Liver (tissue), 9 donors: ENCODE data around the gene MSX2. TPM values are rescaled to one million over a fixed set of nuclear protein-coding genes. Genes with fewer than 3 reads are reported as not detected.

ENCODE experiments used
- DNase-seq: peaks from one replicate; pipeline ENCODE4 v3.0.0-alpha.2; 2017; ENCODE audit warnings: low spot score
- H3K27ac ChIP-seq, 2 donors: one replicate each; pipeline ENCODE4 v1.7.0; 2013; ENCODE audit warnings: inconsistent platforms in 2 of 2, low read length in 2 of 2, control low read depth in 1 of 2, low read depth in 1 of 2, mild to moderate bottlenecking in 1 of 2
- H3K27me3 ChIP-seq, 4 donors: one replicate each; pipeline versions ENCODE4 v1.6.1 to v1.7.0; 2013; ENCODE audit warnings: low read length in 3 of 4, inconsistent platforms in 1 of 4, mild to moderate bottlenecking in 1 of 4, moderate library complexity in 1 of 4; ENCODE audit not compliant: control insufficient read depth in 4 of 4, insufficient read depth in 4 of 4
- H3K36me3 ChIP-seq, 4 donors: one replicate each; pipeline versions ENCODE4 v1.6.1 to v1.7.0; 2013; ENCODE audit warnings: low read length in 3 of 4, mild to moderate bottlenecking in 3 of 4, low read depth in 1 of 4, moderate library complexity in 1 of 4; ENCODE audit not compliant: control insufficient read depth in 4 of 4, insufficient read depth in 3 of 4
- H3K4me1 ChIP-seq, 4 donors: one replicate each; pipeline versions ENCODE4 v1.6.1 to v1.7.0; 2013; ENCODE audit warnings: low read length in 3 of 4, mild to moderate bottlenecking in 3 of 4, moderate library complexity in 1 of 4; ENCODE audit not compliant: control insufficient read depth in 4 of 4, insufficient read depth in 4 of 4
- H3K4me3 ChIP-seq, 3 donors: one replicate each; pipeline versions ENCODE4 v1.6.1 to v1.7.0; 2013; ENCODE audit warnings: low read length in 3 of 3, control low read depth in 1 of 3, low read depth in 1 of 3, mild to moderate bottlenecking in 1 of 3
- H3K9ac ChIP-seq, 2 donors: one replicate each; pipeline ENCODE4 v1.7.0; 2013; ENCODE audit warnings: low read length in 2 of 2, mild to moderate bottlenecking in 2 of 2, moderate library complexity in 2 of 2, control low read depth in 1 of 2, low read depth in 1 of 2
- H3K9me3 ChIP-seq, 4 donors: one replicate each; pipeline versions ENCODE4 v1.6.1 to v1.7.0; 2013; ENCODE audit warnings: low read length in 3 of 4; ENCODE audit not compliant: control insufficient read depth in 4 of 4
- EGR1 ChIP-seq, 2 donors: IDR thresholded peaks; 2 replicates each; pipeline ENCODE4 v1.6.1; 2016 to 2018; ENCODE audit warnings: antibody characterized with exemption in 2 of 2, low read depth in 2 of 2
- FOXA1 ChIP-seq: IDR thresholded peaks from 2 replicates; pipeline ENCODE4 v1.6.1; 2016; ENCODE audit warnings: antibody characterized with exemption
- FOXA2 ChIP-seq: IDR thresholded peaks from 2 replicates; pipeline ENCODE4 v1.6.1; 2016; ENCODE audit warnings: antibody characterized with exemption
- GABPA ChIP-seq, 2 donors: IDR thresholded peaks in 1 of 2; conservative IDR thresholded peaks in 1 of 2; 2 replicates each; pipeline ENCODE4 v1.6.1; 2016; ENCODE audit warnings: antibody characterized with exemption in 2 of 2, mild to moderate bottlenecking in 1 of 2, moderate library complexity in 1 of 2
- HNF4A ChIP-seq, 2 donors: conservative IDR thresholded peaks; 2 replicates each; pipeline ENCODE4 v1.6.1; 2016; ENCODE audit warnings: antibody characterized with exemption in 2 of 2, mild to moderate bottlenecking in 2 of 2
- HNF4G ChIP-seq: IDR thresholded peaks from 2 replicates; pipeline ENCODE4 v1.6.1; 2016; ENCODE audit warnings: antibody characterized with exemption
- JUND ChIP-seq, 2 donors: IDR thresholded peaks; 2 replicates each; pipeline ENCODE4 v1.6.1; 2016; ENCODE audit warnings: antibody characterized with exemption in 2 of 2
- NR2F2 ChIP-seq: IDR thresholded peaks from 2 replicates; pipeline ENCODE4 v1.6.1; 2016; ENCODE audit warnings: antibody characterized with exemption
- RAD21 ChIP-seq, 2 donors: IDR thresholded peaks; 2 replicates each; pipeline ENCODE4 v1.6.1; 2016; ENCODE audit warnings: antibody characterized with exemption in 2 of 2, mild to moderate bottlenecking in 2 of 2
- RXRA ChIP-seq, 2 donors: IDR thresholded peaks; 2 replicates each; pipeline ENCODE4 v1.6.1; 2017 to 2018; ENCODE audit warnings: antibody characterized with exemption in 2 of 2, mild to moderate bottlenecking in 1 of 2
- SP1 ChIP-seq: IDR thresholded peaks from 2 replicates; pipeline ENCODE4 v1.6.1; 2018; ENCODE audit warnings: antibody characterized with exemption, mild to moderate bottlenecking
- TAF1 ChIP-seq: conservative IDR thresholded peaks from 2 replicates; pipeline ENCODE4 v1.6.1; 2016; ENCODE audit warnings: antibody characterized with exemption, mild to moderate bottlenecking
- YY1 ChIP-seq: IDR thresholded peaks from 2 replicates; pipeline ENCODE4 v1.6.1; 2016; ENCODE audit warnings: antibody characterized with exemption, mild to moderate bottlenecking
- WGBS: extraction: QIAGEN DNeasy Blood & Tissue Kit; methylation state at CpG from one replicate; pipeline ENCODE4 v1.1.7; 2013; 5-methylcytosine and 5-hydroxymethylcytosine counted together
- polyA plus RNA-seq, 2 donors: library from polyadenylated mRNA; stranded (reverse) in 1 of 2; unstranded in 1 of 2; fragments of 200-250 nt in 1 of 2; fragments of >200 nt in 1 of 2; fragmentation: Nextera tagmentation in 1 of 2; extraction: Ambion mirVana in 1 of 2; gene quantifications; one replicate each; pipeline versions ENCODE4 v1.2.1 to v1.2.3, GENCODE V29; 2013 to 2015
- total RNA-seq, 2 donors: library from RNA; depleted of rRNA; stranded (reverse); fragments of >200 nt; gene quantifications; one replicate each; pipeline ENCODE4 v1.2.3, GENCODE V29; 2014
- TF ChIP-seq, protein P1 (sequence below): IDR thresholded peaks from 2 replicates; pipeline ENCODE4 v1.6.1; 2016; ENCODE audit warnings: antibody characterized with exemption
- TF ChIP-seq, protein P2 (sequence below): IDR thresholded peaks from 2 replicates; pipeline ENCODE4 v1.6.1; 2016; ENCODE audit warnings: antibody characterized with exemption
- TF ChIP-seq, protein P3 (sequence below): IDR thresholded peaks from 2 replicates; pipeline ENCODE4 v1.6.1; 2016; ENCODE audit warnings: antibody characterized with exemption
- TF ChIP-seq, protein P4 (sequence below): IDR thresholded peaks from 2 replicates; pipeline ENCODE4 v1.6.1; 2016; ENCODE audit warnings: antibody characterized with exemption, mild to moderate bottlenecking
- donor health status: healthy.
- donor health status: healthy.
- donor health status: healthy.
- donor health status: healthy.
- donor health status: healthy.

The MSX2 gene
- total and polyA plus RNA-seq, 4 donors, result 0.08 to 0.09 TPM; not detected in 2

DNA sequence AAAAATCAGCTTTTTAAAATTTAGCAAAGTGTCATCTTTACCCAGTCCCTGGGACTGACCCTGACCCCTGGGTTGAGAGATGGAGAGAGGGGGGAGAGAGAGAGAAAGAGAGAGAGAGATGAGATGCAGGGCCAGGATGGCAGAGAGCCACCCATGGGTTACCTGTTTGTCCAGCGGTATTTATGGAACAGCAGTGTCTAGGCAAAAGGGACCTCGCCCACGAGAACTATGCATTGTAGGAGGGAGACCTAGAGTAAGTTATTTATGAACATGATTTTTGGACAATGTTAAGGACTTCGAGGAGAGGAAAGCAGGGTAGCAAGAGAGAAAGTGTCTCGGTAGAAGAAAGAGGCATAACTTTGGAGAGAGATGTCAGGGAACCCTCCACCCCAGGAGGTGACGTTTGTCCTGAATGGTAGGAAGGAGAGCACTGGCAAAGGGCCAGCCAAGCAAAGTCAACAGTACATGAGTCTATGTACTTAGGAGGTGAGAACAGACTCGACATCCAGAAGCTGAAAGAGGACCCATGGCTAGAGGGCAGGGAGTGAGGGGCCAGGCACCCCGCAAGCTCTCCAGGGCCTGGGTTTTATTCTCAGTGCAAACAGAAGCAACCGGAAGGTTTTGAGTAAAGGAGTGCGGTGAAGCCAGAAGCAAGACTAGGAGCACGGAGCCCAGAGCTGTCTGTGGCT, 30.5 kb upstream of the MSX2 start (continued):
- no peak for TF ChIP-seq EGR1 (IDR thresholded peaks at IDR 0.05; ENCODE audit: low read depth in 2 of 2)
- no peak for TF ChIP-seq GABPA (IDR thresholded peaks at IDR 0.05 in 1 of 2, conservative IDR thresholded peaks at IDR 0.05 in 1 of 2)
- TF ChIP-seq HNF4A (conservative IDR thresholded peaks at IDR 0.05), result no peak
- no peak for TF ChIP-seq TAF1
- no peak for TF ChIP-seq SP1
- no peak for TF ChIP-seq HNF4G
- TF ChIP-seq FOXA1, result no peak
- TF ChIP-seq, protein P1, sequence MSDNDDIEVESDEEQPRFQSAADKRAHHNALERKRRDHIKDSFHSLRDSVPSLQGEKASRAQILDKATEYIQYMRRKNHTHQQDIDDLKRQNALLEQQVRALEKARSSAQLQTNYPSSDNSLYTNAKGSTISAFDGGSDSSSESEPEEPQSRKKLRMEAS, result no peak
- TF ChIP-seq FOXA2, result no peak
- no peak for TF ChIP-seq RXRA (IDR thresholded peaks at IDR 0.05)
- TF ChIP-seq, protein P2, sequence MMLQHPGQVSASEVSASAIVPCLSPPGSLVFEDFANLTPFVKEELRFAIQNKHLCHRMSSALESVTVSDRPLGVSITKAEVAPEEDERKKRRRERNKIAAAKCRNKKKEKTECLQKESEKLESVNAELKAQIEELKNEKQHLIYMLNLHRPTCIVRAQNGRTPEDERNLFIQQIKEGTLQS, result no peak

DNA sequence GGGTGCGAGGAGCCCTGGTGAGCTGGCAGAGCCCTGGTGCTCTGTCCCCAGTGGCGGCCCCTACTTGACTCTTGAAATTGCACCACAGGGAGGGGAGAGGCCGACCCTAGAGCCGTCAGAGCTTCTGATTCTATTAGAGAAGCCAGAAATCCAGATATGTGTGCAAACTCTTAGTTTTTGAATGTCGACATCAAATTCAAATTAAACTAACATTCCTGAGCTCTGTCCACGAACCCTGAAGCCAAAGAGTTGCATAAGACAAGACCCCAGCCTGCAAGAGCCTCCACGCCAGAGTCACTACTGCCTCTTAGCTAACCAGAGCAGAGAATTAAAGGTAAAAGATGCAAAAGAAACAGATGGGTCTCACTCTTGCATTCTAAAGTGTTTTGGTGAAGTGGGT, 29.8 kb upstream of the MSX2 start:
- WGBS, result 19% methylated on average over 7 of the region's 7 CpGs
- Histone ChIP-seq H3K4me3 (no peak overlapping the region), H3K27me3 (peaks cover 4 to 12% (median 9%) of the 10 kb centered on the region in 4 donors), H3K9ac (no peak overlapping the region), H3K27ac (no peak overlapping the region), H3K9me3 (no peaks in the 10 kb centered on the region), H3K36me3 (no peaks in the 10 kb centered on the region), H3K4me1 (peaks cover 0 to 10% (median 2%) of the 10 kb centered on the region in 4 donors)
- TF ChIP-seq FOXA2, result no peak
- TF ChIP-seq TAF1, result no peak
- TF ChIP-seq YY1, result no peak
- no peak for TF ChIP-seq JUND (IDR thresholded peaks at IDR 0.05)
- TF ChIP-seq SP1, result no peak
- no peak for TF ChIP-seq EGR1 (IDR thresholded peaks at IDR 0.05; ENCODE audit: low read depth in 2 of 2)
- TF ChIP-seq NR2F2, result no peak
- TF ChIP-seq, protein P1, result no peak
- TF ChIP-seq, protein P3, sequence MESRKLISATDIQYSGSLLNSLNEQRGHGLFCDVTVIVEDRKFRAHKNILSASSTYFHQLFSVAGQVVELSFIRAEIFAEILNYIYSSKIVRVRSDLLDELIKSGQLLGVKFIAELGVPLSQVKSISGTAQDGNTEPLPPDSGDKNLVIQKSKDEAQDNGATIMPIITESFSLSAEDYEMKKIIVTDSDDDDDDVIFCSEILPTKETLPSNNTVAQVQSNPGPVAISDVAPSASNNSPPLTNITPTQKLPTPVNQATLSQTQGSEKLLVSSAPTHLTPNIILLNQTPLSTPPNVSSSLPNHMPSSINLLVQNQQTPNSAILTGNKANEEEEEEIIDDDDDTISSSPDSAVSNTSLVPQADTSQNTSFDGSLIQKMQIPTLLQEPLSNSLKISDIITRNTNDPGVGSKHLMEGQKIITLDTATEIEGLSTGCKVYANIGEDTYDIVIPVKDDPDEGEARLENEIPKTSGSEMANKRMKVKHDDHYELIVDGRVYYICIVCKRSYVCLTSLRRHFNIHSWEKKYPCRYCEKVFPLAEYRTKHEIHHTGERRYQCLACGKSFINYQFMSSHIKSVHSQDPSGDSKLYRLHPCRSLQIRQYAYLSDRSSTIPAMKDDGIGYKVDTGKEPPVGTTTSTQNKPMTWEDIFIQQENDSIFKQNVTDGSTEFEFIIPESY, result no peak
- no peak for TF ChIP-seq HNF4A (conservative IDR thresholded peaks at IDR 0.05)
- TF ChIP-seq, protein P2, result no peak
- TF ChIP-seq HNF4G, result no peak
- TF ChIP-seq RXRA (IDR thresholded peaks at IDR 0.05), result no peak
- no peak for TF ChIP-seq RAD21 (IDR thresholded peaks at IDR 0.05)
- TF ChIP-seq, protein P4, sequence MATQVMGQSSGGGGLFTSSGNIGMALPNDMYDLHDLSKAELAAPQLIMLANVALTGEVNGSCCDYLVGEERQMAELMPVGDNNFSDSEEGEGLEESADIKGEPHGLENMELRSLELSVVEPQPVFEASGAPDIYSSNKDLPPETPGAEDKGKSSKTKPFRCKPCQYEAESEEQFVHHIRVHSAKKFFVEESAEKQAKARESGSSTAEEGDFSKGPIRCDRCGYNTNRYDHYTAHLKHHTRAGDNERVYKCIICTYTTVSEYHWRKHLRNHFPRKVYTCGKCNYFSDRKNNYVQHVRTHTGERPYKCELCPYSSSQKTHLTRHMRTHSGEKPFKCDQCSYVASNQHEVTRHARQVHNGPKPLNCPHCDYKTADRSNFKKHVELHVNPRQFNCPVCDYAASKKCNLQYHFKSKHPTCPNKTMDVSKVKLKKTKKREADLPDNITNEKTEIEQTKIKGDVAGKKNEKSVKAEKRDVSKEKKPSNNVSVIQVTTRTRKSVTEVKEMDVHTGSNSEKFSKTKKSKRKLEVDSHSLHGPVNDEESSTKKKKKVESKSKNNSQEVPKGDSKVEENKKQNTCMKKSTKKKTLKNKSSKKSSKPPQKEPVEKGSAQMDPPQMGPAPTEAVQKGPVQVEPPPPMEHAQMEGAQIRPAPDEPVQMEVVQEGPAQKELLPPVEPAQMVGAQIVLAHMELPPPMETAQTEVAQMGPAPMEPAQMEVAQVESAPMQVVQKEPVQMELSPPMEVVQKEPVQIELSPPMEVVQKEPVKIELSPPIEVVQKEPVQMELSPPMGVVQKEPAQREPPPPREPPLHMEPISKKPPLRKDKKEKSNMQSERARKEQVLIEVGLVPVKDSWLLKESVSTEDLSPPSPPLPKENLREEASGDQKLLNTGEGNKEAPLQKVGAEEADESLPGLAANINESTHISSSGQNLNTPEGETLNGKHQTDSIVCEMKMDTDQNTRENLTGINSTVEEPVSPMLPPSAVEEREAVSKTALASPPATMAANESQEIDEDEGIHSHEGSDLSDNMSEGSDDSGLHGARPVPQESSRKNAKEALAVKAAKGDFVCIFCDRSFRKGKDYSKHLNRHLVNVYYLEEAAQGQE, result no peak
- DNase-seq, result no peak
